Activated CD4-positive, alpha-beta memory T cell treated with anti-CD3 and anti-CD28 coated beads for 36 hours (primary cell): Measurements from ENCODE around the gene GMDS. TPM values are rescaled to one million over a fixed set of nuclear protein-coding genes. Genes with fewer than 3 reads are reported as not detected.

Experiments used
- CTCF ChIA-PET: fragments of 350-600 bp; sonication (Branson Sonifier 250); formaldehyde crosslinking; loops from one replicate; lab custom pipeline; 2021; ENCODE audit warnings: antibody characterized with exemption, inconsistent platforms; lab: Charles Lee
- POLR2A ChIA-PET: fragments of 350-600 bp; sonication (Branson Sonifier 250); formaldehyde crosslinking; loops from one replicate; lab custom pipeline; 2021; ENCODE audit warnings: antibody characterized with exemption; lab: Charles Lee
- DNase-seq: peaks from one replicate; pipeline ENCODE4 v3.0.0-alpha.2; 2020
- H3K27ac Mint-ChIP-seq: one replicate; pipeline ENCODE4 v1.8.0; 2021; ENCODE audit warnings: mixed read lengths
- H3K27me3 Mint-ChIP-seq: one replicate; pipeline ENCODE4 v1.8.0; 2021; ENCODE audit warnings: mixed read lengths
- H3K36me3 Mint-ChIP-seq: one replicate; pipeline ENCODE4 v1.8.0; 2021; ENCODE audit warnings: mixed read lengths
- H3K4me1 Mint-ChIP-seq: one replicate; pipeline ENCODE4 v1.8.0; 2021; ENCODE audit warnings: low read depth, mixed read lengths
- H3K4me3 Mint-ChIP-seq: one replicate; pipeline ENCODE4 v1.8.0; 2021; ENCODE audit warnings: mild to moderate bottlenecking, mixed read lengths
- H3K9me3 Mint-ChIP-seq: one replicate; pipeline ENCODE4 v1.8.0; 2021; ENCODE audit warnings: mixed read lengths
- intact Hi-C: fragments of 100-400 bp; cut with micrococcal nuclease; formaldehyde crosslinking; loops from one replicate; pipeline ENCODE4 v1.15.1; 2023
- total RNA-seq, 2 experiments: library from RNA; stranded (reverse); gene quantifications; one replicate each; pipeline ENCODE4 v1.2.3, GENCODE V29; 2021

GMDS gene
- total RNA-seq, 2 experiments from 2014 or later = 34.7 to 36.4 TPM

DNA sequence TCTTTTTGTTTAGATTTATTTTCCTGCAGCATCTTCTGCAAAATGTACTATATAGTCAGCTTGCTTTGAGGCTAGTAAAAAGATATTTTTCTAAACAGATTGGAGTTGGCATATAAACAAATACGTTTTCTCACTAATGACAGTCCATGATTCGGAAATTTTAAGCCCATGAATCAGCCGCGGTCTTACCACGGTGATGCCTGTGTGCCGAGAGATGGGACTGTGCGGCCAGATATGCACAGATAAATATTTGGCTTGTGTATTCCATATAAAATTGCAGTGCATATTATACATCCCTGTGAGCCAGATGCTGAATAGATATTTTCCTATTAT, 632.5 kb downstream of the GMDS start:
- Mint-ChIP-seq H3K36me3 (peaks cover 6% of the 10 kb centered on the region), H3K4me1 (peaks cover 25% of the 10 kb centered on the region), H3K9me3 (no peaks in the 10 kb centered on the region), H3K4me3 (no peak overlapping the region), H3K27me3 (peaks cover 60% of the 10 kb centered on the region), H3K27ac (no peak overlapping the region)
- intact Hi-C loops = no loop called here
- no peak for DNase-seq
- ChIA-PET CTCF (interaction anchor here (1.7 to 2.4 kb wide), 3 partner anchors 17 to 1022 kb away, joined by 8 to 9 read pairs (median 8); no protein-coding TSS in a partner anchor), POLR2A (no interaction called here)

DNA sequence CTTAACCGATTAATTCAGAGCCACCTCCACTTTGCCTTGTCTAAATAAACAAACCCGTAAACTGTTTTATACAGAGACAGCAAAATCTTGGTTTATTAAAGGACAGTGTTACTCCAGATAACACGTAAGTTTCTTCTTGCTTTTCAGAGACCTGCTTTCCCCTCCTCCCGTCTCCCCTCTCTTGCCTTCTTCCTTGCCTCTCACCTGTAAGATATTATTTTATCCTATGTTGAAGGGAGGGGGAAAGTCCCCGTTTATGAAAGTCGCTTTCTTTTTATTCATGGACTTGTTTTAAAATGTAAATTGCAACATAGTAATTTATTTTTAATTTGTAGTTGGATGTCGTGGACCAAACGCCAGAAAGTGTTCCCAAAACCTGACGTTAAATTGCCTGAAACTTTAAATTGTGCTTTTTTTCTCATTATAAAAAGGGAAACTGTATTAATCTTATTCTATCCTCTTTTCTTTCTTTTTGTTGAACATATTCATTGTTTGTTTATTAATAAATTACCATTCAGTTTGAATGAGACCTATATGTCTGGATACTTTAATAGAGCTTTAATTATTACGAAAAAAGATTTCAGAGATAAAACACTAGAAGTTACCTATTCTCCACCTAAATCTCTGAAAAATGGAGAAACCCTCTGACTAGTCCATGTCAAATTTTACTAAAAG, 633.0 kb downstream of the GMDS start:
- H3K27ac Mint-ChIP-seq = no peak overlapping the region
- H3K36me3 Mint-ChIP-seq = peaks cover 6% of the 10 kb centered on the region
- peaks cover 60% of the 10 kb centered on the region for H3K27me3 Mint-ChIP-seq
- intact Hi-C loops = no loop called here
- ChIA-PET POLR2A (no interaction called here), CTCF (interaction anchor here (0.5 to 2.4 kb wide), 8 partner anchors 10 to 1022 kb away, joined by 3 to 9 read pairs (median 4); no protein-coding TSS in a partner anchor)
- H3K4me1 Mint-ChIP-seq = peaks cover 30% of the 10 kb centered on the region
- H3K4me3 Mint-ChIP-seq = peak overlapping the region; percentile 69
- no peak for DNase-seq
- no peaks in the 10 kb centered on the region for H3K9me3 Mint-ChIP-seq

DNA sequence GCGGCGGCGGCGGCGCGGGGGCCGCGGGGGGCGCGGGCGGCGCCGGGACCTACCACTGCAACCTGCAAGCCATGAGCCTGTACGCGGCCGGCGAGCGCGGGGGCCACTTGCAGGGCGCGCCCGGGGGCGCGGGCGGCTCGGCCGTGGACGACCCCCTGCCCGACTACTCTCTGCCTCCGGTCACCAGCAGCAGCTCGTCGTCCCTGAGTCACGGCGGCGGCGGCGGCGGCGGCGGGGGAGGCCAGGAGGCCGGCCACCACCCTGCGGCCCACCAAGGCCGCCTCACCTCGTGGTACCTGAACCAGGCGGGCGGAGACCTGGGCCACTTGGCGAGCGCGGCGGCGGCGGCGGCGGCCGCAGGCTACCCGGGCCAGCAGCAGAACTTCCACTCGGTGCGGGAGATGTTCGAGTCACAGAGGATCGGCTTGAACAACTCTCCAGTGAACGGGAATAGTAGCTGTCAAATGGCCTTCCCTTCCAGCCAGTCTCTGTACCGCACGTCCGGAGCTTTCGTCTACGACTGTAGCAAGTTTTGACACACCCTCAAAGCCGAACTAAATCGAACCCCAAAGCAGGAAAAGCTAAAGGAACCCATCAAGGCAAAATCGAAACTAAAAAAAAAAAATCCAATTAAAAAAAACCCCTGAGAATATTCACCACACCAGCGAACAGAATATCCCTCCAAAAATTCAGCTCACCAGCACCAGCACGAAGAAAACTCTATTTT, 633.7 kb downstream of the GMDS start:
- ChIA-PET POLR2A (no interaction called here), CTCF (interaction anchor here (0.5 to 2.4 kb wide), 11 partner anchors 8 to 1023 kb away, joined by 3 to 9 read pairs (median 4); no protein-coding TSS in a partner anchor)
- Mint-ChIP-seq H3K4me1 (peaks cover 37% of the 10 kb centered on the region), H3K27me3 (peaks cover 60% of the 10 kb centered on the region), H3K9me3 (no peaks in the 10 kb centered on the region), H3K4me3 (peak overlapping the region; percentile 69), H3K36me3 (peaks cover 6% of the 10 kb centered on the region), H3K27ac (no peak overlapping the region)
- intact Hi-C loops = no loop called here
- DNase-seq = peak; percentile 17

DNA sequence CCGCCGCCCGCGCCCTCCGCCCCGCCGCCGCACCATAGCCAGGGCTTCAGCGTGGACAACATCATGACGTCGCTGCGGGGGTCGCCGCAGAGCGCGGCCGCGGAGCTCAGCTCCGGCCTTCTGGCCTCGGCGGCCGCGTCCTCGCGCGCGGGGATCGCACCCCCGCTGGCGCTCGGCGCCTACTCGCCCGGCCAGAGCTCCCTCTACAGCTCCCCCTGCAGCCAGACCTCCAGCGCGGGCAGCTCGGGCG, 634.2 kb downstream of the GMDS start:
- H3K4me3 Mint-ChIP-seq = no peak overlapping the region
- intact Hi-C loops = no loop called here
- H3K9me3 Mint-ChIP-seq = no peaks in the 10 kb centered on the region
- peaks cover 61% of the 10 kb centered on the region for H3K27me3 Mint-ChIP-seq
- no peak for DNase-seq
- peaks cover 6% of the 10 kb centered on the region for H3K36me3 Mint-ChIP-seq
- H3K27ac Mint-ChIP-seq = no peak overlapping the region
- H3K4me1 Mint-ChIP-seq = peaks cover 41% of the 10 kb centered on the region
- CTCF ChIA-PET = interaction anchor here (0.7 to 2.4 kb wide), 11 partner anchors 8 to 1024 kb away, joined by 3 to 9 read pairs (median 4); no protein-coding TSS in a partner anchor
- POLR2A ChIA-PET = no interaction called here

DNA sequence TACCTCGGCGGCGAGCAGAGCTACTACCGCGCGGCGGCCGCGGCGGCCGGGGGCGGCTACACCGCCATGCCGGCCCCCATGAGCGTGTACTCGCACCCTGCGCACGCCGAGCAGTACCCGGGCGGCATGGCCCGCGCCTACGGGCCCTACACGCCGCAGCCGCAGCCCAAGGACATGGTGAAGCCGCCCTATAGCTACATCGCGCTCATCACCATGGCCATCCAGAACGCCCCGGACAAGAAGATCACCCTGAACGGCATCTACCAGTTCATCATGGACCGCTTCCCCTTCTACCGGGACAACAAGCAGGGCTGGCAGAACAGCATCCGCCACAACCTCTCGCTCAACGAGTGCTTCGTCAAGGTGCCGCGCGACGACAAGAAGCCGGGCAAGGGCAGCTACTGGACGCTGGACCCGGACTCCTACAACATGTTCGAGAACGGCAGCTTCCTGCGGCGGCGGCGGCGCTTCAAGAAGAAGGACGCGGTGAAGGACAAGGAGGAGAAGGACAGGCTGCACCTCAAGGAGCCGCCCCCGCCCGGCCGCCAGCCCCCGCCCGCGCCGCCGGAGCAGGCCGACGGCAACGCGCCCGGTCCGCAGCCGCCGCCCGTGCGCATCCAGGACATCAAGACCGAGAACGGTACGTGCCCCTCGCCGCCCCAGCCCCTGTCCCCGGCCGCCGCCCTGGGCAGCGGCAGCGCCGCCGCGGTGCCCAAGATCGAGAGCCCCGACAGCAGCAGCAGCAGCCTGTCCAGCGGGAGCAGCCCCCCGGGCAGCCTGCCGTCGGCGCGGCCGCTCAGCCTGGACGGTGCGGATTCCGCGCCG, 634.7 kb downstream of the GMDS start:
- peaks cover 46% of the 10 kb centered on the region for H3K4me1 Mint-ChIP-seq
- peaks cover 6% of the 10 kb centered on the region for H3K36me3 Mint-ChIP-seq
- H3K27ac Mint-ChIP-seq = no peak overlapping the region
- intact Hi-C loops = no loop called here
- H3K27me3 Mint-ChIP-seq = peaks cover 61% of the 10 kb centered on the region
- H3K4me3 Mint-ChIP-seq = peak overlapping the region; percentile 59
- DNase-seq = peak; percentile 35
- POLR2A ChIA-PET = no interaction called here
- CTCF ChIA-PET = interaction anchor here (0.7 to 2.4 kb wide), 10 partner anchors 9 to 918 kb away, joined by 3 to 8 read pairs (median 4); no protein-coding TSS in a partner anchor
- H3K9me3 Mint-ChIP-seq = no peaks in the 10 kb centered on the region

DNA sequence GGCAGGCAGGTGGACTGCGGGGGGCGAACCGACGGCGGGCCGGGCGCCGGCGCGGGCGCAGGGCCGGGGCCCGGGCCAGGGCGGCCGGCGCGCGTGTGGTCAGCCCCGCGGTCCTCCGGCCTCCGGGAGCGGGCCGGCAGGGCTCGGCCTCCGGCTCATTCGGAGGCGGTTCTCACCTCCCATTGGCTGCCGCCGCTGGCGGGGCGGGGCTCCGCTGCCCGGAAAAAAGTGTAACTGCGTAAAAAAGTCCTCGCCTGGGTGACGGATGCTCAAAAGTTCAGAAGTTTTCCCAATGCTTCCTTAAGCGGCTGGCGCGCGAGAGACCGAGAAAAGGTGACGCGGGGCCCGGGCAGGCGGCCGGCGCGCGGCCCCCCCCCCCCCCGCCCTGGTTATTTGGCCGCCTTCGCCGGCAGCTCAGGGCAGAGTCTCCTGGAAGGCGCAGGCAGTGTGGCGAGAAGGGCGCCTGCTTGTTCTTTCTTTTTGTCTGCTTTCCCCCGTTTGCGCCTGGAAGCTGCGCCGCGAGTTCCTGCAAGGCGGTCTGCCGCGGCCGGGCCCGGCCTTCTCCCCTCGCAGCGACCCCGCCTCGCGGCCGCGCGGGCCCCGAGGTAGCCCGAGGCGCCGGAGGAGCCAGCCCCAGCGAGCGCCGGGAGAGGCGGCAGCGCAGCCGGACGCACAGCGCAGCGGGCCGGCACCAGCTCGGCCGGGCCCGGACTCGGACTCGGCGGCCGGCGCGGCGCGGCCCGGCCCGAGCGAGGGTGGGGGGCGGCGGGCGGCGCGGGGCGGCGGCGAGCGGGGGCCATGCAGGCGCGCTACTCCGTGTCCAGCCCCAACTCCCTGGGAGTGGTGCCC, 635.5 kb downstream of the GMDS start, which contains the start of gene FOXC1:
Gene FOXC1, plus strand, starts transcription at position 268 of the 849 bp plus-strand sequence. Its CDS starts 531 bp downstream, at position 799.
- H3K9me3 Mint-ChIP-seq = no peaks in the 10 kb centered on the region
- intact Hi-C loops = loop anchor here (5.0 to 10.0 kb wide), 4 partner anchors 85 to 577 kb away; partner anchors contain the start of genes FOXF2 and FOXQ1
- ChIA-PET POLR2A (no interaction called here), CTCF (interaction anchor here (0.6 to 1.3 kb wide), 4 partner anchors 14 to 744 kb away, joined by 3 to 5 read pairs (median 4); no protein-coding TSS in a partner anchor)
- peaks cover 61% of the 10 kb centered on the region for H3K27me3 Mint-ChIP-seq
- H3K4me1 Mint-ChIP-seq = peaks cover 50% of the 10 kb centered on the region
- peak; percentile 65 for DNase-seq
- peak within 1 kb of the TSS; percentile 59 for H3K4me3 Mint-ChIP-seq
- H3K27ac Mint-ChIP-seq = no peak within 1 kb of the TSS
- H3K36me3 Mint-ChIP-seq = peaks cover 6% of the 10 kb centered on the region

DNA sequence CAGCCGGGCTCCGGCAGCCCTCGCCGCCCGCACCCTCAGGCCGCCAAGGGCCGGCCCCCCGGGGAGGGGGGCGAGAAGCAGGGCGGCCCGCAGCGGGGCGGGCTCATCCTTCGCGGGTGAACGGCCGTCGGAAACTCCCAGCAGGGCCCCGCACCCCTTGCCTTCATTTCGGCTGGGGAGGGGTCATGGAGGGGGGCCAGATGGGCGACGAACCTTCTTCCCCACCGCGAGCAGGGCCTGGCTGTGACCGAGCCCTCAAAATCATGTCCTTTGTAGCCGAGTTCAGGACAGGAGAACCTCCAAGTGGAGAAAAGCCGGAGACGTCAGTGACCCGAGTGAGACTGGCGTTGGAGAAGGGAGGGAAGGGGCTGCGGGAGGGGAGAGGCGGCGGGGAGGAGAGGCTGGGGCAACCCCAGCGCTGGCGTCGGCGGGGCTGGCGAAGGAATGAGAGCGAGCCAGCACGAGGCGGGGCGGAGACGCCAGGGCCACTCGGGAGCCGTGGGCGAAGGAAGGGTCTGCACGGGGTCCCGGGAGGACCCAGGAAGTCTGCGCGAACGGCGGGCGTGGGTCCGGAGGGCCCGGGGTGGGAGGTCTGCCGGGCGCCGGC, 636.3 kb downstream of the GMDS start:
- H3K9me3 Mint-ChIP-seq = no peaks in the 10 kb centered on the region
- no peak overlapping the region for H3K27ac Mint-ChIP-seq
- peak overlapping the region; percentile 51 for H3K4me3 Mint-ChIP-seq
- CTCF ChIA-PET = interaction anchor here (1.3 kb wide), 1 partner anchor 18 kb away, joined by 3 read pairs; no protein-coding TSS in a partner anchor
- peaks cover 50% of the 10 kb centered on the region for H3K4me1 Mint-ChIP-seq
- peak; percentile 15 for DNase-seq
- POLR2A ChIA-PET = no interaction called here
- H3K27me3 Mint-ChIP-seq = peaks cover 61% of the 10 kb centered on the region
- intact Hi-C loops = loop anchor here (5.0 to 10.0 kb wide), 4 partner anchors 84 to 578 kb away; partner anchors contain the start of genes FOXF2 and FOXQ1
- peaks cover 6% of the 10 kb centered on the region for H3K36me3 Mint-ChIP-seq

DNA sequence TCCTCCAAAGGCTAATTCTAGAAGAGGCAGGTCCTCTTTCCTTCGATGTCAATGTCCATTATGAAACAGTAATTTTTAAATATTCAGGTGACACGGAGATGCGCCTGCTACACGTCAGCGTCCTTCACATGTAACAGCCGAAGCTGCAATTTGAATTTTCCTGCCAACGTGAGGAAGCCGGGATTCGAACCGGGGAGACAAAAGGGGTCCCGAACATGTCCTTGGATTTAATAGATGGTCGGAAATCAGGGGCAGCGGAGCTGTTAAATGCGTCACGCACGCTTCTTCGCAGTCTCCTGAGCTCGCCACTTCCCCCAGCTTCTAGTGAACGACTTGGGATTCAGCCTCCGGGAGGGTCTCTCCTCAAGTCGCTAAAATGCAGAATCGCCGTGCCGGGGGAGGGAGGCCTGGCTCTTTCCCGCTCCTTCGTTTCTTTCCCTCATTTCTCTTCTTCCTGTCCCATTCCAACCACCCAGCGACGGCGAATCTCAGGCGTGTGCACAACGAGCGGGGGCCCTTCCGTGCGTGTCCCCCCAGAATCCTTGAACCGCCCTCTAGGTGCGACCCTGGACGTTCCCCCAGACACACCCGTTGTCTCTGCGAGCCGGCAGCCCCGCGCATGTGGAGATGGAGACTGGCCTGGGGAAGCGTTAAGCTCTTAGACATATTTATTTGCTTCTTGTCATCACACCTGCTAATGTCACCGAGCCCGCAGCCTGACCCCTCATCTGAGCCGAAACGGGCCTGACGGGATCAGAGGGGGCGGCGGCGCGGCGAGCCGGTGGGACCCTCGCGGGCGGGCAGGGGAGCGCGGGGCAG, 637.0 kb downstream of the GMDS start:
- no peak overlapping the region for H3K27ac Mint-ChIP-seq
- H3K27me3 Mint-ChIP-seq = peaks cover 62% of the 10 kb centered on the region
- CTCF ChIA-PET = interaction anchor here (0.9 to 3.9 kb wide), 4 partner anchors 11 to 746 kb away, joined by 4 to 28 read pairs (median 17); no protein-coding TSS in a partner anchor
- peaks cover 6% of the 10 kb centered on the region for H3K36me3 Mint-ChIP-seq
- no peak for DNase-seq
- no peaks in the 10 kb centered on the region for H3K9me3 Mint-ChIP-seq
- peaks cover 47% of the 10 kb centered on the region for H3K4me1 Mint-ChIP-seq
- POLR2A ChIA-PET = no interaction called here
- intact Hi-C loops = loop anchor here (5.0 to 10.0 kb wide), 4 partner anchors 84 to 579 kb away; partner anchors contain the start of genes FOXF2 and FOXQ1
- peak overlapping the region; percentile 42 for H3K4me3 Mint-ChIP-seq

DNA sequence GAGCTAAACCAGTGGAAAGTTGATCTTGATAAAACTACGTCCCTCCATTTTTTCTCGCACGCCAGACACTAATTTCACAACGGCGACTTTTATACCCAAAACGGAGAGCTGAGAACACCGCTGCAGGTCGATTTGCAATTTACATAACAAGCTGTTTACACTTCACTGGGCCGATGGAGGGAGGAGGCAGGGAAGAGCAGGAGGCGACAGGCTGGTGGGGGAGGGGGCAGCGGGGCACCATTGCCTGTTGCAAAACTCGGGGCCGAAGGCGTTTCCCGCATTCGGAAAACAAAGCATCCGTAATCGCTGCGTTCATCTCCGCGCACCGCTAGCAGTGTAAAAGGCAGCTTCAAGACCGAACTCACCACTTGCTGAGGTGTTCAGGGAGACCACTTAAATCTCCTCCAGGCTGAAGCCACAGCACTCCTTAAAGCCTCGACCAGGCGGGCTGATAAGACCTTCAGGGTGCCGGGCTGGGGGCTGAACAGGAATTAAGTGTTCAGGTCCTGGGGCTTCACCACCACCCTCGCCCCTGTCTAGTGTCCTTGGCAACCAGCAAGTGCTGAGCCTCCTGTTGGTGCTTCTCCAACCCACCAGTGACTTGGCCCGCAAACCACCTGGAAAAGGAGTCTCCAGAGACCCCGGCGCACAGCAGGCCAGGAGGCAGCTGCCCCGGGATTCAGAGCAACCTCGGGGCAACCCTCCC, 637.7 kb downstream of the GMDS start:
- Mint-ChIP-seq H3K36me3 (peaks cover 6% of the 10 kb centered on the region), H3K9me3 (no peaks in the 10 kb centered on the region), H3K27ac (no peak overlapping the region), H3K27me3 (peaks cover 64% of the 10 kb centered on the region), H3K4me1 (peaks cover 45% of the 10 kb centered on the region), H3K4me3 (peak overlapping the region; percentile 0)
- POLR2A ChIA-PET = no interaction called here
- peak; percentile 25 for DNase-seq
- intact Hi-C loops = loop anchor here (2.0 to 10.0 kb wide), 5 partner anchors 17 to 580 kb away; partner anchors contain the start of genes FOXF2 and FOXQ1
- CTCF ChIA-PET = interaction anchor here (0.6 to 3.9 kb wide), 7 partner anchors 10 to 1030 kb away, joined by 3 to 28 read pairs (median 12); no protein-coding TSS in a partner anchor
